COLO668 (cell line): ENCODE measurements around the gene METTL22.

ENCODE experiments used
- DNase-seq: peaks from one replicate; lab custom pipeline; 2025; ENCODE audit not compliant: unreplicated experiment; lab: John Stamatoyannopoulos, UW

METTL22 gene, protein sequence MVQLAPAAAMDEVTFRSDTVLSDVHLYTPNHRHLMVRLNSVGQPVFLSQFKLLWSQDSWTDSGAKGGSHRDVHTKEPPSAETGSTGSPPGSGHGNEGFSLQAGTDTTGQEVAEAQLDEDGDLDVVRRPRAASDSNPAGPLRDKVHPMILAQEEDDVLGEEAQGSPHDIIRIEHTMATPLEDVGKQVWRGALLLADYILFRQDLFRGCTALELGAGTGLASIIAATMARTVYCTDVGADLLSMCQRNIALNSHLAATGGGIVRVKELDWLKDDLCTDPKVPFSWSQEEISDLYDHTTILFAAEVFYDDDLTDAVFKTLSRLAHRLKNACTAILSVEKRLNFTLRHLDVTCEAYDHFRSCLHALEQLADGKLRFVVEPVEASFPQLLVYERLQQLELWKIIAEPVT

DNA sequence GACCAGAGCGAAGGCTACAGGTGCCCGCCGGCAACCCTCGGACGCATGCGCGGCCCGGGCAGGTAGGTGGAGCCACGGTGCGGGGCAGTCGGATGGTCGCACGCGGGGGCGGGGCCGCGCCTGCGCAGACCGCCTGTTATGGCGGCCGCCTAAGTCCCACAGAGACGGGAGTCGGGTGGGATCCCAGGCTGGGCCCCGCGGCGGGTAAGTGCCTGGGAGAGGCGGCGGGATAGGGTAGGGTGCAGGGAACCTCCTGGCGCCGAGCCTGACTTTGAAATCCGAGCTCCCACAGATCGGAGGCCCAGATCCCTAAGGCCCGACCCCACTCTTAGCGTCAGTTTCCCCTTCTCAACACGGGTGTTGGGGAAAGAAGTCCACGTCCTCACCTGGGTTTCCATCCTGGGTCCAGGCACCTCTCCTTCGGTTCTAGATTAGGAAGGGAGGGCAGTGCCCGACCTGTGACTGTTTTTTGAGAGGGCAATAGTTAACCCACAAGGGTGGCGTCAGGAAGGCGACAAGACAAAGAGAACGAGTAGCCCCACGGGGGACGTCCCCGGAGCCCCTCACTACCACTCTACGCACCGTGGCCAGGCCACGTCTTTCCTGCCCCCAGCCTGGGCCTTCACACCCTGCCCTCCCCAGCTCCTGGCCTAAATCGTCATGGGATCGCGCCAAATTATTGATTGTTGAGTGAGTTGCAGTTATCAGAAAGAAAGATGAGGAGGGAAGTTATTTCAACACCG lies at the start of gene METTL22:
Gene METTL22, plus strand, starts transcription at position 127 of the 743 bp plus-strand sequence. CDS start 3,968 bp downstream, outside the sequence.
- DNase-seq: peak; percentile 92

DNA sequence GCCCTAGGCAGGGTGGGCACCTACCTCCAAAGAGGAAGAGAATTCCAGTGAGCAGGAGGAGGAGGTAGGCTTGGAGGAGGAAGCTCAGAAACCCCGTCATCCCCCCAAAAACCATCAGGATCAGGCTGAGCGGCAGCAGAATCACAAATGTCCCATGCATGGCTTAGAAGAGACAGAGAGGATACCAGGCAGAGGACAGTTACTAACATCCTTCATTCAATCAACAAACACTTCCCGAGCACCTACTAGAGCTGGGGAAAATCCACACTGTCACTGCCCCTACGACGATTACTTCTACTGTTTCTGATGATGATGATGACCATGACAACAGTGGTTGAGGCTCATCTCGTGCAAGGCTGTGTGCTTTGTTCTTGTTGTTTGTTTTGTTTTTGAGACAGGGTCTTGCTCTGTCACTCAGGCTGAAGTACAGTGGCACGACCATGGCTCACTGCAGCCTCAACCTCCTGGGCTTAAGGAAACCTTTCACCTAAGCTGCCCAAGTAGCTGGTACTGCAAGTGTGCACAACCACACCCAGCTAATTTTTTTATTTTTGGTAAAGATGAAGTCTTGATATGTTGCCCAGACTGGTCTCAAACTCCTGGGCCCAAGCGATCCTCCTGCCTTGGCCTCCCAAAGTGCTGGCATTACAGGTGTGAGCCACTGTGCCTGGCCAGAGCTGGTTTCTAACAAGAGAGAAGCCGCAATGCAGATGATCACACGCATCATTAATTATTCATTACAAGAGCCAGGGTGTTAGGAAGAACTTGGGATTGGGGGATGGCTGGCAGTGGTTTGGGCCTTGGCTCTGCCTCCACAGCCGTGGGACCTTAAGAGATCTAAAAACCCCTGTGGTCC lies 49.2 kb upstream of the METTL22 start:
- peak; percentile 58 for DNase-seq

- peak; percentile 58 for DNase-seq
These were observed 48.4 kb upstream of the METTL22 start for GRCh38 chr16:8572919-8573724.

- DNase-seq: peak; percentile 56
These were observed 46.1 kb upstream of the METTL22 start for GRCh38 chr16:8575399-8575798.

GRCh38 chr16:8576141-8577004 lies 45.1 kb upstream of the METTL22 start:
- DNase-seq: no peak

DNA sequence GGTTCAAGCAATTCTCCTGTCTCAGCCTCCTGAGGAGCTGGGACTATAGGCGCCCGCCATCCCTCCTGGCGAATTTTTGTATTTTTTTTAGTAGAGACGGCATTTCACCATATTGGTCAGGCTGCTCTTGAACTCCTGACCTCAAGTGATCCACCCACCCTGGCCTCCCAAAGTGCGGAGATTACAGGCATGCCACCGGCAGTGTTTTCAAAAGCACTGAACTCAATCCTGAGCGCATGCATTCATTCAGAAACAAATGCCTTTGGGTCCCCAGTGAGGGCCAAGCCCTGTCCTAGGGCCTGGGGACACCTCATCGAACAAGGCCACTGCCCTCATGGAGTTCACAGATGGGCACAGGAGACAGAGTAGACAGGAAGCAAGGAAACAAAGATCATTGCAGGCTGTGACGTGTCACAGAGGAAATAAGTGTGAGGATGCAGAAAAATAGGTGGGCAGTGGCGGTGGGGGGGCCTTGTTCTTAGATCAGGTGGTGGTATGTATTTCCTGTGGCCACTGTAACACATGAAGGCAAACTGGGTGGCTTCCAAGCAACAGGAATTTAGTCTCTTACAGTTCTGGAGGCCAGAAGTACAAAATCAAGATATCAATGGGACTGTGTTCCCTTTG lies 43.7 kb upstream of the METTL22 start:
- DNase-seq: no peak

DNA sequence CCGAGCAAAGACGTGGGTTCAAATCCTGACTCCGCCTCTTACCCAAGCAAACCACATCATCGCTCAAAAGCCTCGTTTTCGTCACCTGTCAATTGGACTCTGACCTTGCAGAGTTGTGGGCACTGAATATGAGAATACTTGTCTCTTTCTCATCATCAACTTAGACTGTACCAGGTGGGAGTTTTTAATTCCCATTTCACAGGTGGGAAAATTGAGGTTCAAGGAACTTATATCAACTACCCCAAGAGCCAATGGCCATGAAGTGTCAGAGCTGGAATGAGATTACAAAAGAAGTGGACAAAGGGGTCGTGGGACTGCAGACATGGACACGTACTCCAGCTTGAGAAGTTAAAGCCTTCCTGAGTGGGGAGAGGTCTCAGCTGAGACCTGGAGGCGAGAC lies 41.9 kb upstream of the METTL22 start:
- no peak for DNase-seq

GRCh38 chr16:8581831-8582580 lies 39.5 kb upstream of the METTL22 start:
- DNase-seq: no peak

- DNase-seq: peak; percentile 69
These were observed 38.3 kb upstream of the METTL22 start for GRCh38 chr16:8583199-8583598.

GRCh38 chr16:8583732-8584131 lies 37.8 kb upstream of the METTL22 start:
- peak; percentile 33 for DNase-seq

- no peak for DNase-seq
These were observed 36.5 kb upstream of the METTL22 start for GRCh38 chr16:8585041-8585440.

DNA sequence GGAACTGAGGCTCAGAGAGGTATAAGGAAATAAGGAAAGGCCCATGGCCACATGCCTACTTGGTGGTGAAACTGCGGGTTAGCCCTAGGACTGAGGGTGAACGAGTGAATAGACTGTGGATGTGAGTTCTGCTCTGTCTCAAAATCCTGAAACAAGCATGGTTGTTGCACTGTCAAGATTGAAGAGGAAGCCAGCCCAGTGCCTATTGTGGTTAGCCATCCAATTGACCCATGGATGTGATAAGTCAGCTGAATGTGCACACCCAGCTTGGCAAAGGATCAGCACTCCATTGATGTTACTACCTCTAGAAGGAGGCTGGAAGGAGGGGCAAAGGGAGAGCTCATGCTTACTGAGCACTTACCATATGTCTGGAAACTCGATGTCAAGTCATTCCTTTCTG lies 35.6 kb upstream of the METTL22 start:
- DNase-seq: no peak

DNA sequence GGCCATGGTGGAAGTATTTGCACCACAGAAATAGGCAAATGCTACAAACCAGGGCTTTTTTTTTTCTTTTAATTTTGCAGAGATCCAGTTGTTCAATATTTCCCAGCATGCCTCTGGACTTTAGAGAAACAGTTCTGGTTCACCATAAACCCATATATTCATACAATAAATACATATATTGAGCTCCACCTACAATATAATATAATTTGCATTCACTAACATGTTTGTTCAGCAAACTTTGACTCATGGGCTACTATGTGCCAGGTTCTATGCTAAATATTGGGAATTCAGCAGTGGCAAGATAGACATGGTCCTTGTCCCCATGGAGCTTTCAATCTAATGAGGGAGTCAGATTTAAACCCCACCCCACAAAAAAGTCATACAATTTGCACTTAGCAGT lies 34.4 kb upstream of the METTL22 start:
- no peak for DNase-seq

- no peak for DNase-seq
These were observed 32.8 kb upstream of the METTL22 start for GRCh38 chr16:8588682-8589056.

- DNase-seq: peak; percentile 46
These were observed 32.2 kb upstream of the METTL22 start for GRCh38 chr16:8589057-8589899.

- DNase-seq: peak; percentile 47
These were observed 31.4 kb upstream of the METTL22 start, which contains the start of gene TMEM114 for GRCh38 chr16:8589900-8590688. TMEM114 (minus strand) TSS chr16:8590511; CDS start chr16:8589838, 673 bp downstream.

- no peak for DNase-seq
These were observed 30.7 kb upstream of the METTL22 start for GRCh38 chr16:8590811-8591210.
